ENCODE results near the gene CYP17A1.

DNA sequence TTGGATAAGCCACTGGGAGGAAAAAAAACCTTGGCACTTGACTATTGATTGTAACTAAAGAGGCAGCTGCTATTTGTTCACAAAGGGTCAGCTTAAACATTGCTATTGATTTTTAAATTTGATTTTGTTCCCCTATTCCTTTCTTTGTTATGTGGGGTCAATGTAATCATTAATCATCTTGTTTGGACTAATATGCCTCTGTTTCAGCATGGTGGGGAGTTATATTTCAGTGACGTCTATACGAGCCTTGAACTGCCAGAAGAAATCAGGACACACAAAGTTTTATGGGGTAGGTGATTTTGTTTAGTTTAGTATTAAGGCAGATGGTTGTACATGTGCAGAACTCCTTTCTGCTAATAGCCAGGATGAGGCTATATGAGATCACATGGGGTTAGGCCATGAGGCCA, 39.5 kb upstream of the CYP17A1 start:
- TF ChIP-seq, protein P1, sequence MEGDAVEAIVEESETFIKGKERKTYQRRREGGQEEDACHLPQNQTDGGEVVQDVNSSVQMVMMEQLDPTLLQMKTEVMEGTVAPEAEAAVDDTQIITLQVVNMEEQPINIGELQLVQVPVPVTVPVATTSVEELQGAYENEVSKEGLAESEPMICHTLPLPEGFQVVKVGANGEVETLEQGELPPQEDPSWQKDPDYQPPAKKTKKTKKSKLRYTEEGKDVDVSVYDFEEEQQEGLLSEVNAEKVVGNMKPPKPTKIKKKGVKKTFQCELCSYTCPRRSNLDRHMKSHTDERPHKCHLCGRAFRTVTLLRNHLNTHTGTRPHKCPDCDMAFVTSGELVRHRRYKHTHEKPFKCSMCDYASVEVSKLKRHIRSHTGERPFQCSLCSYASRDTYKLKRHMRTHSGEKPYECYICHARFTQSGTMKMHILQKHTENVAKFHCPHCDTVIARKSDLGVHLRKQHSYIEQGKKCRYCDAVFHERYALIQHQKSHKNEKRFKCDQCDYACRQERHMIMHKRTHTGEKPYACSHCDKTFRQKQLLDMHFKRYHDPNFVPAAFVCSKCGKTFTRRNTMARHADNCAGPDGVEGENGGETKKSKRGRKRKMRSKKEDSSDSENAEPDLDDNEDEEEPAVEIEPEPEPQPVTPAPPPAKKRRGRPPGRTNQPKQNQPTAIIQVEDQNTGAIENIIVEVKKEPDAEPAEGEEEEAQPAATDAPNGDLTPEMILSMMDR (IDR thresholded peaks at IDR 0.05), result no peak
- no peak for TF ChIP-seq POLR2A (IDR thresholded peaks at IDR 0.05)
